H1 (cell line): Measurements from ENCODE around the gene CMSS1. TPM values are rescaled to one million over a fixed set of nuclear protein-coding genes. Genes with fewer than 3 reads are reported as not detected.

Source experiments
- CTCF ChIA-PET: fragments of 300-600 bp; sonication (Branson Sonifier 250); formaldehyde crosslinking; loops from one replicate; lab custom pipeline; 2021; ENCODE audit not compliant: partially characterized antibody; lab: Charles Lee
- POLR2A ChIA-PET: fragments of 300-600 bp; sonication (Branson Sonifier 250); formaldehyde crosslinking; loops from one replicate; lab custom pipeline; 2021; ENCODE audit warnings: inconsistent platforms; ENCODE audit not compliant: partially characterized antibody; lab: Charles Lee
- DNase-seq, 2 experiments: peaks; one replicate each; pipeline versions ENCODE4 v3.0.0 to v3.0.0-alpha.2; 2010 to 2022; ENCODE audit warnings: low spot score in 2 of 2, low read depth in 1 of 2, mixed read lengths in 1 of 2
- FAIRE-seq: peaks from 2 replicates; lab custom pipeline; 2011; peaks lifted over from hg19 to GRCh38; lab: Jason Lieb, UNC
- H2AFZ ChIP-seq: 2 replicates; pipeline ENCODE4 v1.8.1; 2012; ENCODE audit warnings: low read length, inconsistent platforms
- H2AK5ac ChIP-seq: 2 replicates; pipeline ENCODE4 v1.6.1; 2013; ENCODE audit warnings: low read depth, low read length
- H2BK120ac ChIP-seq: replicated peaks from 2 replicates; pipeline ENCODE3; 2013; ENCODE audit warnings: low read depth, low read length, inconsistent platforms
- H2BK12ac ChIP-seq: 2 replicates; pipeline ENCODE4 v1.6.1; 2013; ENCODE audit warnings: low read depth, low read length
- H2BK15ac ChIP-seq: 2 replicates; pipeline ENCODE4 v1.6.1; 2013; ENCODE audit warnings: low read length
- H2BK20ac ChIP-seq: 2 replicates; pipeline ENCODE4 v1.6.1; 2013; ENCODE audit warnings: low read length
- H2BK5ac ChIP-seq: 2 replicates; pipeline ENCODE4 v1.6.1; 2013; ENCODE audit warnings: low read depth, low read length
- H3K14ac ChIP-seq: 2 replicates; pipeline ENCODE4 v1.6.1; 2013; ENCODE audit warnings: inconsistent platforms; ENCODE audit not compliant: insufficient read length
- H3K18ac ChIP-seq: 2 replicates; pipeline ENCODE4 v1.6.1; 2013; ENCODE audit warnings: low read length; ENCODE audit errors: extremely low read depth
- H3K23ac ChIP-seq: 2 replicates; pipeline ENCODE4 v1.6.1; 2013; ENCODE audit warnings: inconsistent platforms; ENCODE audit not compliant: insufficient read length
- H3K23me2 ChIP-seq: 2 replicates; pipeline ENCODE4 v1.6.1; 2013; ENCODE audit warnings: low read depth, low read length
- H3K27ac ChIP-seq: 2 replicates; pipeline ENCODE4 v1.6.1; 2011; ENCODE audit warnings: low read depth, low read length, inconsistent platforms
- H3K27me3 ChIP-seq, 4 experiments: replicated peaks in 1 of 4; 1 replicate in 1 of 4; 2 replicates in 3 of 4; pipeline versions ENCODE4 v1.6.1 to v1.8.1; 2011 to 2013; ENCODE audit warnings: low read length in 3 of 4, mild to moderate bottlenecking in 3 of 4, inconsistent platforms in 2 of 4, mixed read lengths in 2 of 4, moderate library complexity in 1 of 4; ENCODE audit not compliant: control insufficient read depth in 3 of 4, insufficient read depth in 3 of 4; ENCODE audit errors: extremely low read depth in 1 of 4
- H3K36me3 ChIP-seq, 4 experiments: 2 replicates each; pipeline versions ENCODE4 v1.6.1 to v1.8.1; 2011 to 2013; ENCODE audit warnings: mild to moderate bottlenecking in 4 of 4, low read length in 3 of 4, moderate library complexity in 2 of 4, control low read depth in 1 of 4, inconsistent platforms in 1 of 4; ENCODE audit not compliant: insufficient read depth in 4 of 4, control insufficient read depth in 2 of 4
- H3K4ac ChIP-seq: replicated peaks from 2 replicates; pipeline ENCODE3; 2013; ENCODE audit warnings: low read length, low read depth, mixed read lengths, inconsistent platforms; ENCODE audit not compliant: insufficient read length
- H3K4me1 ChIP-seq, 4 experiments: replicated peaks in 1 of 4; 1 replicate in 1 of 4; 2 replicates in 3 of 4; pipeline versions ENCODE4 v1.6.1 to v1.8.1; 2011 to 2013; ENCODE audit warnings: low read length in 3 of 4, inconsistent platforms in 2 of 4, mixed read lengths in 1 of 4; ENCODE audit not compliant: insufficient read depth in 4 of 4, control insufficient read depth in 3 of 4
- H3K4me2 ChIP-seq, 2 experiments: 2 replicates each; pipeline versions ENCODE4 v1.6.1 to v1.8.1; 2011 to 2013; ENCODE audit warnings: low read depth in 2 of 2, low read length in 2 of 2, control low read depth in 1 of 2, inconsistent platforms in 1 of 2, mild to moderate bottlenecking in 1 of 2; ENCODE audit not compliant: insufficient read depth in 1 of 2
- H3K4me3 ChIP-seq, 4 experiments: fragments of 200-600, 300-600 bp in 1 of 4; sonication (generic), shearing (Covaris generic), sonication (Bioruptor Twin) in 1 of 4; 2 replicates each; pipeline versions ENCODE4 v1.5.1 to v1.8.1; 2011 to 2016; ENCODE audit warnings: low read length in 4 of 4, low read depth in 3 of 4, control low read depth in 2 of 4, inconsistent platforms in 2 of 4, mild to moderate bottlenecking in 2 of 4, mixed read lengths in 1 of 4, moderate library complexity in 1 of 4; ENCODE audit not compliant: insufficient read depth in 2 of 4; ENCODE audit errors: extremely low read depth in 1 of 4
- H3K56ac ChIP-seq: replicated peaks from 2 replicates; pipeline ENCODE3; 2013; ENCODE audit warnings: low read depth, mild to moderate bottlenecking, mixed read lengths, low read length, inconsistent platforms; ENCODE audit not compliant: insufficient read length
- H3K79me1 ChIP-seq: 2 replicates; pipeline ENCODE4 v1.6.1; 2013; ENCODE audit warnings: low read depth, low read length, control low read depth
- H3K79me2 ChIP-seq, 2 experiments: 2 replicates each; pipeline versions ENCODE4 v1.6.1 to v1.8.1; 2012 to 2013; ENCODE audit warnings: low read length in 2 of 2, mild to moderate bottlenecking in 2 of 2, inconsistent platforms in 1 of 2; ENCODE audit not compliant: insufficient read depth in 2 of 2, control insufficient read depth in 1 of 2
- H3K9ac ChIP-seq, 4 experiments: replicated peaks in 1 of 4; 1 replicate in 1 of 4; 2 replicates in 3 of 4; pipeline versions ENCODE4 v1.6.1 to v1.8.1; 2011 to 2013; ENCODE audit warnings: low read depth in 3 of 4, low read length in 3 of 4, control low read depth in 2 of 4, mild to moderate bottlenecking in 2 of 4, moderate library complexity in 2 of 4, inconsistent platforms in 1 of 4; ENCODE audit errors: extremely low read depth in 1 of 4
- H3K9me3 ChIP-seq, 2 experiments: 2 replicates each; pipeline versions ENCODE4 v1.6.1 to v1.8.1; 2012 to 2013; ENCODE audit warnings: mild to moderate bottlenecking in 2 of 2, moderate library complexity in 2 of 2, control low read depth in 1 of 2, inconsistent platforms in 1 of 2, low read depth in 1 of 2, low read length in 1 of 2, mixed read lengths in 1 of 2; ENCODE audit not compliant: insufficient read depth in 2 of 2
- H4K20me1 ChIP-seq, 2 experiments: replicated peaks in 1 of 2; 2 replicates each; pipeline versions ENCODE3 to v1.8.1; 2011 to 2013; ENCODE audit warnings: inconsistent platforms in 2 of 2, low read length in 2 of 2, mild to moderate bottlenecking in 1 of 2; ENCODE audit not compliant: insufficient read depth in 2 of 2, control insufficient read depth in 1 of 2
- H4K5ac ChIP-seq: 2 replicates; pipeline ENCODE4 v1.6.1; 2013; ENCODE audit warnings: low read length, low read depth, mixed read lengths, inconsistent platforms; ENCODE audit not compliant: insufficient read length
- H4K8ac ChIP-seq: 2 replicates; pipeline ENCODE4 v1.8.0; 2013; ENCODE audit warnings: mild to moderate bottlenecking, moderate library complexity, low read length, inconsistent platforms; ENCODE audit not compliant: insufficient read depth; ENCODE audit errors: extremely low read depth
- H4K91ac ChIP-seq: replicated peaks from 2 replicates; pipeline ENCODE3; 2013; ENCODE audit warnings: low read length, mixed read lengths, inconsistent platforms; ENCODE audit not compliant: insufficient read length
- CBX5 ChIP-seq: fragments of 300-800, 300-1000 bp; sonication (generic); IDR thresholded peaks from 2 replicates; pipeline ENCODE4 v1.7.1; 2016; ENCODE audit warnings: antibody characterized with exemption, low read length, low read depth
- CEBPB ChIP-seq: IDR thresholded peaks from 2 replicates; pipeline ENCODE4 v1.6.1; 2012; ENCODE audit warnings: low read depth, low read length
- CHD1 ChIP-seq: IDR thresholded peaks from 2 replicates; pipeline ENCODE4 v1.6.1; 2012; ENCODE audit warnings: low read depth, low read length, improper control_type of control experiment
- HDAC2 ChIP-seq, 2 experiments: fragments of 300-600 bp in 1 of 2; sonication (generic) in 1 of 2; IDR thresholded peaks; 2 replicates each; pipeline ENCODE4 v1.6.1; 2011 to 2012; ENCODE audit warnings: low read depth in 2 of 2, low read length in 2 of 2, mild to moderate bottlenecking in 2 of 2, moderate library complexity in 2 of 2, borderline replicate concordance in 1 of 2, inconsistent platforms in 1 of 2
- KDM4A ChIP-seq: IDR thresholded peaks from one replicate; pipeline ENCODE4 v1.7.1; 2012; ENCODE audit warnings: low read depth, mild to moderate bottlenecking, moderate library complexity, low read length, inconsistent platforms; ENCODE audit not compliant: severe bottlenecking
- POLR2A ChIP-seq, 2 experiments: IDR thresholded peaks; 1 replicate in 1 of 2; 2 replicates in 1 of 2; pipeline ENCODE4 v1.6.1; 2011; ENCODE audit warnings: low read depth in 2 of 2, low read length in 2 of 2, mild to moderate bottlenecking in 2 of 2; ENCODE audit errors: control extremely low read depth in 1 of 2
- RNF2 ChIP-seq: fragments of 200-900, 300-1000 bp; sonication (generic); IDR thresholded peaks from 2 replicates; pipeline ENCODE4 v1.7.1; 2016; ENCODE audit warnings: borderline replicate concordance, low read depth, mild to moderate bottlenecking, antibody characterized with exemption, low read length; ENCODE audit not compliant: poor library complexity, severe bottlenecking; ENCODE audit errors: missing control alignments
- SAP30 ChIP-seq: fragments of 300-600 bp; sonication (generic); IDR thresholded peaks from 2 replicates; pipeline ENCODE4 v1.7.1; 2012; ENCODE audit warnings: low read length, moderate library complexity, mild to moderate bottlenecking, inconsistent platforms; ENCODE audit not compliant: insufficient read depth, insufficient replicate concordance
- SIRT6 ChIP-seq: IDR thresholded peaks from one replicate; pipeline ENCODE4 v1.7.1; 2012; ENCODE audit warnings: low read length, inconsistent platforms
- SIX5 ChIP-seq: IDR thresholded peaks from 2 replicates; pipeline ENCODE4 v1.6.1; 2011; ENCODE audit warnings: mild to moderate bottlenecking, low read depth, low read length
- SRF ChIP-seq: IDR thresholded peaks from 2 replicates; pipeline ENCODE4 v1.6.1; 2011; ENCODE audit warnings: mild to moderate bottlenecking, low read depth, low read length, moderate library complexity
- TAF7 ChIP-seq: optimal IDR thresholded peaks from 2 replicates; pipeline ENCODE3; 2011; ENCODE audit warnings: low read depth, mild to moderate bottlenecking, inconsistent platforms, low read length, moderate library complexity, borderline replicate concordance
- TBP ChIP-seq: IDR thresholded peaks from 2 replicates; pipeline ENCODE4 v1.6.1; 2011; ENCODE audit warnings: low read depth, low read length, improper control_type of control experiment
- WGBS, 2 experiments: shearing (Covaris generic) in 1 of 2; methylation state at CpG; one replicate each; pipeline versions ENCODE4 v1.1.6 to v1.1.7; 2013 to 2015; ENCODE audit warnings: low lambda C conversion rate in 2 of 2, mixed read lengths in 2 of 2, inconsistent platforms in 1 of 2, low coverage in 1 of 2, missing lambda C conversion rate in 1 of 2; ENCODE audit not compliant: insufficient replicate concordance in 2 of 2, insufficient coverage in 1 of 2, insufficient read length in 1 of 2; ENCODE audit errors: extremely low coverage in 1 of 2, missing lambda C conversion rate in 1 of 2; 5-methylcytosine and 5-hydroxymethylcytosine counted together
- polyA plus RNA-seq, 7 experiments: library from polyadenylated mRNA; depleted of rRNA in 3 of 7; stranded (reverse) in 5 of 7; unstranded in 2 of 7; fragments of >200 nt in 5 of 7; fragments of 200-250 nt in 2 of 7; gene quantifications; 1 replicate in 5 of 7; 2 replicates in 1 of 7; 4 replicates in 1 of 7; pipeline versions ENCODE4 v1.2.1 to v1.2.3, GENCODE V29; 2011 to 2013; ENCODE audit warnings: missing spikeins in 2 of 7, mixed read lengths in 2 of 7
- total RNA-seq: library from RNA; stranded (reverse); fragmentation: NEBNext Ultra II Directional; extraction: Animal tissue kit (Norgen Biotek cat#: 25700); gene quantifications from 2 replicates; pipeline ENCODE4 v1.2.1, GENCODE V29; 2021

The CMSS1 gene
- total and polyA plus RNA-seq, 2 of the 8 experiments (the other 6 are each of a cell fraction or from before 2014, with no cell fraction given) = 15.2 to 75.1 TPM

DNA sequence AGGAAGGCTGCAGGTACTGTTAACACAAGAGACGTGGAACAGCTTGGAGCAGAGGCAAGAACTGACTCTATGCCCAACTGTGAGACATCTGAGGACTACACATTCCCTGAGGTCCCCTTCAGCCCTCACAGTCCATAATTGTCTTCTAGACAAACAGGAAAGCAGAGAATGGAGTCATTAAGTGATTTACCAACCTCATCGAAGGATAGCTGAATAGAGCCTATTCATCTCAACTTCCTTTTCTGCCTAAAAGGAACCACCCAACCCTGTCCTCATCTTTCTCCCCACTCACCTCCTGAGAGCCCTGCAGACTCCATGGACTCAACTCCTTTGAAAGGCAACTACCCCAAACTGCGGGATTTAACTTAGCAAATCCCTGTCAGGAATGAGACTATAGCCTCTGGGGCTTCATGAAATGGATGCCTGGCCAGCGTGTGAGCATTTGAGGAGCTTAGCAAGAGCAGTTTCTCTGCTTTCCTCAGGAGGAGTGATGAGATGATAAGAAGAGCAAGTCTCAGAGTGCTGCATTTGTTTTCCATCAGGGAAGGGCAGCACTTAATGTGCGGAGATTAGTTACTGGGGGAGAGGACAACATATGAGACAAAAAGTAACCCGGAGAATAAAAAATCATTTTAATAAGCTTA lies 358.1 kb downstream of the CMSS1 start:
- no peak overlapping the region for H3K9ac ChIP-seq
- no peak for DNase-seq
- no peak overlapping the region for H3K4me3 ChIP-seq
- H3K23ac ChIP-seq = no peak overlapping the region
- no peak overlapping the region for H2AFZ ChIP-seq
- no peak overlapping the region for H3K18ac ChIP-seq
- H2AK5ac ChIP-seq = no peak overlapping the region
- peaks cover 22 to 23% of the 10 kb centered on the region in 2 experiments for H3K9me3 ChIP-seq
- no peaks in the 10 kb centered on the region for H4K20me1 ChIP-seq
- ChIA-PET CTCF (interaction anchor here (0.8 to 1.2 kb wide), 3 partner anchors 30 to 107 kb away, joined by 3 to 4 read pairs (median 3); no protein-coding TSS in a partner anchor), POLR2A (no interaction called here)
- no peak overlapping the region for H2BK120ac ChIP-seq
- no peaks in the 10 kb centered on the region for H3K79me2 ChIP-seq
- H3K27me3 ChIP-seq = no peaks in the 10 kb centered on the region
- H2BK12ac ChIP-seq = no peak overlapping the region
- H4K91ac ChIP-seq = no peak overlapping the region
- no peak overlapping the region for H3K4ac ChIP-seq
- no peak overlapping the region for H2BK20ac ChIP-seq
- H3K36me3 ChIP-seq = peaks cover 0 to 32% (median 13%) of the 10 kb centered on the region in 4 experiments; a peak in 5 of 8 replicates
- 88% methylated on average over 6 of the region's 6 CpGs; no CpG with 5 or more reads in 1 of the 2 experiments for WGBS, 2 experiments
- no peak overlapping the region for H3K4me2 ChIP-seq
- H2BK5ac ChIP-seq = no peak overlapping the region
- H2BK15ac ChIP-seq = no peak overlapping the region
- H3K56ac ChIP-seq = no peak overlapping the region
- no peaks in the 10 kb centered on the region for H3K23me2 ChIP-seq
- no peak for FAIRE-seq
- H3K4me1 ChIP-seq = no peaks in the 10 kb centered on the region
- no peak overlapping the region for H4K8ac ChIP-seq
- H3K79me1 ChIP-seq = no peaks in the 10 kb centered on the region
- H3K14ac ChIP-seq = no peak overlapping the region
- no peak overlapping the region for H3K27ac ChIP-seq
- no peak overlapping the region for H4K5ac ChIP-seq
- no peak for TF ChIP-seq CEBPB
- no peak for TF ChIP-seq TAF7
- no peak for TF ChIP-seq RNF2
- no peak for TF ChIP-seq CHD1
- TF ChIP-seq SAP30 = no peak
- TF ChIP-seq SIX5 = no peak
- no peak for TF ChIP-seq CBX5
- no peak for TF ChIP-seq HDAC2 (IDR thresholded peaks at IDR 0.05; ENCODE audit: borderline replicate concordance in 1 of 2, low read depth in 2 of 2, low read length in 2 of 2)
- no peak for TF ChIP-seq SRF
- TF ChIP-seq TBP = no peak
- no peak for TF ChIP-seq POLR2A (IDR thresholded peaks at IDR 0.05; ENCODE audit: control extremely low read depth in 1 of 2, low read depth in 2 of 2, low read length in 2 of 2)
- no peak for TF ChIP-seq SIRT6
- no peak for TF ChIP-seq KDM4A
